ENCODE data around the gene RAB20.

- TF ChIP-seq CTCF (conservative IDR thresholded peaks at IDR 0.05; ENCODE audit: low read depth, low read length) (no peak), EZH2 (IDR thresholded peaks at IDR 0.05; ENCODE audit: borderline replicate concordance, low read depth, low read length, poor library complexity, severe bottlenecking) (no peak)
These were observed 5.8 kb downstream of the RAB20 start for GRCh38 chr13:110555601-110556223.
